ENCODE data around the gene COX7B2.

The COX7B2 gene

DNA sequence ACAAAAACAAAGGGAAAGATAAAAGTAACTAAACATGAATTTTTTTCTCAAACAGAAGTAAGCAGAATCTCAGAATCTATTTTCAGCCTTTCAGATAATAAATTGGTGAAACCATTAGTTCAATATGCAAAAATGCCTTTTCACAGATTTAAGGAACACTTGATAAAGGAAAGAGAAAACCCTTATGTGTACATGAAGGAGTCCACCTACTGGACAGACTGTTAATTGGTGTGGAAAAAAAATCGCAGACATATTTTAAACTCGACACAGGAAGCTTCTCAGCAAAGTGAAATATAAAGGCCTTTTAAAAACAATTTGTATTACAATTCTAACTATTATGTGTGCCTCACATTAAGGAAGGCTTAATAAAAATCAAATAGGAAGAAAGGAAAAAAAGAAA is 22.3 kb downstream of the COX7B2 start:
- DNase-seq: peak in 1 of 2 experiments; percentile 23

GRCh38 chr4:46878641-46879040 is 30.4 kb downstream of the COX7B2 start:
- no peak for DNase-seq

- no peak for DNase-seq
Observed at GRCh38 chr4:46874811-46875210, 34.2 kb downstream of the COX7B2 start.

DNA sequence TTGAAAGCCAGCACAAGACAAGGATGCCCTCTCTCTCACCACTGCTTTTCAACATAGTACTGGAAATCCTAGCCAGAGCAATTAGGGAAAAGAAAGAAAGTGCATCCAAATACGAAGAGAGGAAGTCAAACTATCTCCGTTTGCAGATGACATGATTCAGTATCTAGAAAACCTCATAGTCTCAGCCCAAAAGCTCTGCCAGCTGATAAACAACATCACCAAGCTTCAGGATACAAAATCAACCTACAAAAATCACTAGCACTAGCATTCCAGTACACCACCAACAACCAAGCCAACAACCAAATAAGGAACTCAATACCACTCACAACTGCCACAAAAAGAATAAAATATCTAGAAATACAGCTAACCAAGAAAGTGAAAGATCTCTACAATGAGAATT is 38.6 kb downstream of the COX7B2 start:
- no peak for DNase-seq

DNA sequence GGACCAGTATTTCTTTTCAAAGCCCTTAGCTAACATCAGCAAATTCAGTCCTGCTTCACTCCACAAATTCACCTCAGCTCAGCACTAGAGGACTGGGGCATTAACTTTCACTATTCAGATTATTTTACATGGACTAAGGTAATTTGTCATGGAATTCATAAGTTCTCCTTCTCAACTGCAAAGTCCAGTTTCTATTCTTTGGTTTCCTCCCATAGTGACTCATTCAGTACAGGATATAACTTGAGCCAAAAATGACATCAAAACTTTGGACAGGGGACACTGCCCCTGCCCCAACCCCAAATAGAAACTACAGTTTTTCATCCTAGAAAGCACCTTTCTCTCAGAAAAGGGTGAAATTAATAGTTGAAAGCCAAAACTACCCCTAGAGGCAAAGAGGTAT is 52.7 kb downstream of the COX7B2 start:
- no peak for DNase-seq

DNA sequence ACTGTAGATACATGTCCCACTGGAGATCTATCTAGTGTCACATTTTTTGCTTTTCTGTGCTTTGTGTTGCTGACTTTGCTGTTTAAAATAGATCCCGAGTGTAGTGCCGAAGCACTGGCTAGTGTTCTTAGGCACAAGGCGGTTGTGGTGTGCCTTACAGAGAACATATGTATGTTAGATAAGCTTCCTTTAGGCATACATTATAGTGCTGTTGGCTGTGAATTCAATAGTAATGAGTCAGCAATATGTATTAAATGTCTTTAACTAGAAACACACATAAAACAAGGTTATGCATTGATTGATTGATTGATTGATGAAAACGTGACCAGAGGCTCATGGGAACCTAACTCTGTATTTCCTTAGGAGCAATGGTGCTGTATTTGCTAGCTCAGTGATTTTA is 56.2 kb downstream of the COX7B2 start:
- no peak for DNase-seq

- no peak for DNase-seq
Observed at GRCh38 chr4:46850026-46850425, 59.0 kb downstream of the COX7B2 start.

DNA sequence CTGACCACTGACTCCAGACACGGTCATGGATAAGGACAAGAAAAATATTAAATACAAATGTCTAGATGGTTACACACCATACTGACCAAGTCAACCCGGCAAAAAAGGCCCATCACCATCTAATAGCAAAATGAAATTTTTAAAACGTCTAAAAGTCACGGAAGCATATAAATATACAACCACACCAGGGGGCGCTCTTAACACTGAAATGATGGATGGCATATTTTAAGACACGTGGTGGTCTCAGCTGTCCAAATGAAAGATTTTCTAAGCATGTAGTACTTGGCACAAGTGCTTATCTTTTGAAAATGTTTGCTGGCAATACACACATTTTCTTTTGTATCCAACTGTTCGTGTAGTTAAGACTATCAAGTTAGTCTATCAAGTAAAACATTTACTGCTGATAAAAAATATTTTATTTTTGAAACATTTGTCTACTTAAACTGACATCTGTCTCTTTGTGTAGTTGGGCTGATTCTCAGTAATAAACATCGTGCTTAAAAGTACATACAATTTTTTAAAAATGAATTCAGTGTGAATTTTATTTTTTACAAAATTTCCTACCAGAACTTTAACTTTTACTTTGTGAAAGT is 64.6 kb downstream of the COX7B2 start:
- DNase-seq: peak; percentile 56 to 83

- no peak for DNase-seq
Observed at GRCh38 chr4:46839128-46839527, 69.9 kb downstream of the COX7B2 start.

GRCh38 chr4:46837639-46838038 is 71.4 kb downstream of the COX7B2 start:
- DNase-seq: no peak

DNA sequence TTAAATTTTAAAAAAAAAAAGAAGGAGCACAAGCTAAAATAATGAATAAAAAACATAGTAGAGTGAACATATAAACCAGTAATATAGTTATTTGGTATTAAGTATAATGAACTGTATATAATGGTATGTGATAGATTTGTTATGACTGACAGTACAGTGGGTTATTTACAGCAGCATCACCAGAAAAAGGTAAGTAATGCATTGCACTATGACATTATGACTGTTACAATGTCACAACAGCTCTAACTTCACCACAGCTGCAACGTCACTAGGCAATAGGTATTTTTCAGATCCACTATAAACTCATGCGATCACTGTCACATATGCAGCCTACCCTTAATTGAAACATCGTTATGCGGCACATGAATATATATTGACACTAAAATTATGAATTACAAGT is 72.5 kb downstream of the COX7B2 start:
- DNase-seq: no peak

DNA sequence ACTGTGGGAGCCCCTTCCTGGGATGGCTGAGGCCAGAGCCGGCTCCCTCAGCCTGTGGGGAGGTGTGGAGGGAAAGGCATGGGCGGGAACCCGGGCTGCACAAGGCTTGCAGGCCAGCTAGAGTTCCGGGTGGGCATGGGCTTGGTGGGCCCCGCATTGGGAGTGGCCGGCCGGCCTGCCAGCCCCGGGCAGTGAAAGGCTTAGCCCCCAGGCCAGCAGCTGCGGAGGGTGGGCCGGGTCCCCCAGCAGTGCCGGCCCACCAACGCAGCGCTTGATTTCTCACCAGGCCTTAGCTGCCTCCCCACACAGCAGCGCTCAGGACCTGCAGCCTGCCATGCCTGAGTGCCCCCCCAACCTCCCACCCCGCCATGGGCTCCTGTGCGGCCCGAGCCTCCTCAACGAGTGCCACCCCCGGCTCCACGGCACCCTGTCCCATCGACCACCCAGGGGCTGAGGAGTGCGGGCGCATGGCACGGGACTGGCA is 78.0 kb downstream of the COX7B2 start:
- no peak for DNase-seq

GRCh38 chr4:46820154-46820553 is 88.9 kb downstream of the COX7B2 start:
- DNase-seq: no peak

DNA sequence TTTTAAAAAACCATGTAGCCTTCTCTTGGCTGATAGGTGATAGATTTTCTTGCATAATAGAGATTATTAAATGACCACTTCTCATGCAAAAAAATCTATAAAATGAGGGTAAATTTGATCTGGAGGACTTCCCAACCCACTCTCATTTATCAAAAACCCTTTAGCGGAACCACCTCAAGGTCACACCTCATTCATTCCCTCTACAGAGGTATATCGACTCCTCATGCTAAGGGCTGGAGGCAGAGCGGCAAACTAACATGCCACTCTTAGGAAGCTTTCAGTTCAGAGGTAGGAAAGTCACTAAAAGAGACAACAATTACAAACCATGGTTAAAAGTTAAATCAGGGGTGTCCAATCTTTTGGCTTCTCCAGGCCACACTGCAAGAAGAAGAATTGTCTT is 90.0 kb downstream of the COX7B2 start:
- no peak for DNase-seq

- no peak for DNase-seq
Observed at GRCh38 chr4:46818604-46819003, 90.4 kb downstream of the COX7B2 start.

DNA sequence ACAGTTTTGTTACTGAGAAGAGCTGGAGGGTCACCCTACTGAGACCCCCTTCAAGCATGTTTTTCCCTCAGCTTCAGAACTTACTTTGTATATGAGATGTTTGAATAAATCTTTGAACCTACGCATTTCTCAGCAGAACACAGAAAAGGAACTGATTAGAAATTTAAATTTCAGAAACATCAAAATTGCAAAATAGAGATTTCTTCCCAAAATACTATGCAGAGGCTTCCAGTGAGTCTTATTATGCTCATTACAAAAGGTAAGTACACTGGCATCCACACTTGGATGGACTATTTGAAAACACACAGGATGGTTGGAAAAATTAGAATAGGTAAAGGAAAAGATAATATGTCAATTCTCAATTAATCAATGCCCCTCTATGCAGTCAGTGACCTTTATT is 91.2 kb downstream of the COX7B2 start:
- no peak for DNase-seq

DNA sequence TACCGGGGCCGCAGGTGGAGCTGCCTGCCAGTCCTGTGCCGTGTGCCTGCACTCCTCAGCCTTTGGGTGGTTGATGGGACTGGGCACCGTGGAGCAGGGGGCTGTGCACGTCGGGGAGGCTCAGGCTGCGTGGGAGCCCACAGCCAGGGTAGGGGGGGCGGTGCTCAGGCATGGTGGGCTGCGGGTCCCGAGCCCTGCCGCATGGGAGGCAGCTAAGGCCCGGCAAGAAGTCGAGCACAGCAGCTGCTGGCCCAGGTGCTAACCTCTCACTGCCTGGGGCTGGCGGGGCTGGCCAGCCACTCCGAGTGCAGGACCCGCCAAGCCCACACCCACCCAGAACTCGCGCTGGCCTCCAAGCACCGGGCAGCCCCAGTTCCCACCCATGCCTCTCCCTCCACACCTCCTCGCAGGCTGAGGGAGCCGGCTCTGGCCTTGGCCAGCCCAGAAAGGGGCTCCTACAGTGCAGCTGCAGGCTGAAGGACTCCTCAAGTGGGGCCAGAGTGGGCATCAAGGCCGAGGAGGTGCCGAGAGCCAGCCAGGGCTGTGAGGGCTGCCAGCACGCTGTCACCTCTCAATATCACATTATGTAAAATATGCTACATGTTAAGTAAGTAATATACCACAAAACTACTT is 104.1 kb downstream of the COX7B2 start:
- no peak for DNase-seq

GRCh38 chr4:46793036-46793435 is 116.0 kb downstream of the COX7B2 start:
- DNase-seq: no peak

GRCh38 chr4:46781434-46782092 is 127.5 kb downstream of the COX7B2 start:
- no peak for DNase-seq

DNA sequence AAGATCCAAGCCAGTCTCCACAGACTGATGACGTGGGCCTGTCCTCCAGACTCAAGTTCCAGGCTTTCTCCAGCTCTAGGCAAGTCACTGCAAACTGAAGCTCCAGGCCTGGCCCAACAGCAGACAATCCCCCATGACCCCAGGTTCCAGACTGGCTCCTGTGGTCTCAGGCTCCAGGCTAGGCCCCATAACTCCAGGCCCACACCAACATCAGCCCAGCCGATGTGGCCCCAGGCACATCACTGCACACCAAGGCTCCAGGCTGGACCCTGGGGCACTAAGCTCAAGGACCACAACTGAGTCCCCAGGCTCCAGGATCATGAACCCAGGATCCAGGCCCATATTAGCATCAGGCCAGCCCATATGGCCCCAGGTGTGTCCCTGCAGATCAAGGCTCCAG is 143.6 kb downstream of the COX7B2 start:
- DNase-seq: no peak

- no peak for DNase-seq
Observed at GRCh38 chr4:46730075-46730474, 179.0 kb downstream of the COX7B2 start.

DNA sequence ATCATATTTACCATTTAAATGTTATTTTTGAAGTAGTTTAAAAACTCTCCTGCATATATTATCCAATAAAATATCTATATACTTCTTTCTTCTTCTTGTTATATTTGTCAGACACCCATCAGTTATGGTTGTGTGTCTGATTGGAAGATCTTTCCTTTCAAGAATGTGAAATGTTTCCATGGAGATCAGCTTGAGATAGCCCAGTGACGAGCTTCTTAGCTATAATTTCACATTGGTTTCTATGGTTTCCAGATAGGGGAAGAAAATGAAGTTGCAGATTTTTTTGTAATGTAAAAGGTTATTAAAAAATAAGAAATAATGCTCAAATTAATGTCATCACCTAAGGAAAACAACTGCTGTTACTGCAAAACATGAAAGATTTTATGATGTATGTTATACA is 189.0 kb downstream of the COX7B2 start:
- no peak for DNase-seq

DNA sequence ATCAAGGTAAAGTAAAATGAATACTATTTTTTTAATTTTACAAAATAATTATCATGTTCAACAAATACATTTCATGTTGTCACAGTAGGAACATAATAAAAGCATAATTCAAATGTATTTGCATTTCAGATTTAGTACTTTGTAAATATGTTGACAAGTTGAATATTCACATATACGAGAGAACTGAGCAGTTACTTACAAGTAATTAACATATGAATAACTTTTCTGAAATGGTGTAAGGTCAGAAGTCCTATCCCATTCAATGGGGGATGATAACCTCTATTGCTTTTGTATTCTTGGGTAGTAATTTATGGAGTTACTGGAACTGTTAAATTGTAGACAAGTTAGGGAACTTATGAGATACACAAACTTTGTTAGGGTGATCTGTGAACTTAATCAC is 191.1 kb downstream of the COX7B2 start:
- no peak for DNase-seq

GRCh38 chr4:46715468-46715867 is 193.6 kb downstream of the COX7B2 start:
- DNase-seq: no peak

- DNase-seq: no peak
Observed at GRCh38 chr4:46698891-46699290, 210.2 kb downstream of the COX7B2 start.
